ENCODE data around the gene CFAP52.
"Not testable (repeated sequence)": the region's sequence is repeated elsewhere in the genome, so short reads cannot be mapped to it uniquely, and the experiment has no call there.

The CFAP52 gene

DNA sequence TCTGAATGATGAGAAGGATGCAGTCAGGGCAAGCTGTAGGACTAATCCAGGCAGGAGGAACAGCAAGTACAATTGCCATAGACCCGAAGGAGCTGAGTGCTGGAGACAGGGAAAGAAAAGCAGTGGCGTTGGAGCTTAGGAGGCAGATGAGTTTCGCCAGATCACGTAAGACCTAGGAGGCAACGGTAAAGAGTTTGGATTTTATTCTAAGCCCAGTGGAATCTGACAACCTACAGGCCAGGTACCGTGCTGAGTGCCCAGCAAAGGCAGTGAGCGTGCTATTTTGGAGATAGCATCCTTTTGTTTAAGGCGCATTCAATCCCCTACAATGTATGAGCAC is 70.1 kb downstream of the CFAP52 start:
- DNase-seq (ENCODE audit: low read depth in 3 of 3): no peak

- no peak for DNase-seq (ENCODE audit: low read depth in 3 of 3)
These were observed 70.6 kb downstream of the CFAP52 start for GRCh38 chr17:9647014-9647413.

DNA sequence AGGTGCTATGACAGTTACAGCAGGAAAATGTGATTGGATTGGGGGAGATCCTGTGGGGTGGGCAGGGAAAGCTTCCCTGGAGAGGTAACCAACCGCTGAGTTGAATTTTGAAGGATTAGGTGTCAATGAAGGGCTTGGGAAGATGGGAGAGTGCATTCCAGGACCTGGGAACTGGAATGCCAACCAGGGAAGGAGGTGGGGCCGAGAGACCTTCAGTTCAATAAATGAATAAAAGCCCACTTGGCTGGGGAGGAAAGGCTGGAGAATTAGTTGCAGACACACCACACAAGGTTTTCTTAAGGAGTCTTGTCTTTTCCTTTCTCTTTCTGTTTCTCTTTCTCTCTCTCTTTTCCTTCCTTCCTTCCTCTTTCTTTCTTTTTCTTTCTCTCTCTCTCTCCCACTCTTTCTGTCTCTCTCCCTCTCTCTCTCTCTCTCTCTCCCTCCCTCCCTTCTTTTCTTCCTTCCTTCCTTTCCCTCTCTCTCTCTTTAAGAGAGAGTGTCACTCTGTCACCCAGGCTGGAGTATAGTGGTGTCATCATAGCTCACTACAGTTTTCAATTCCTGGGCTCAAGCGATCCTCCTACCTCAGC is 72.2 kb downstream of the CFAP52 start:
- no peak for DNase-seq (ENCODE audit: low read depth in 3 of 3)

- DNase-seq (ENCODE audit: low read depth in 3 of 3): no peak
These were observed 82.3 kb downstream of the CFAP52 start for GRCh38 chr17:9658593-9659211.

- DNase-seq (ENCODE audit: low read depth in 3 of 3): no peak
These were observed 84.6 kb downstream of the CFAP52 start for GRCh38 chr17:9661027-9661426.

DNA sequence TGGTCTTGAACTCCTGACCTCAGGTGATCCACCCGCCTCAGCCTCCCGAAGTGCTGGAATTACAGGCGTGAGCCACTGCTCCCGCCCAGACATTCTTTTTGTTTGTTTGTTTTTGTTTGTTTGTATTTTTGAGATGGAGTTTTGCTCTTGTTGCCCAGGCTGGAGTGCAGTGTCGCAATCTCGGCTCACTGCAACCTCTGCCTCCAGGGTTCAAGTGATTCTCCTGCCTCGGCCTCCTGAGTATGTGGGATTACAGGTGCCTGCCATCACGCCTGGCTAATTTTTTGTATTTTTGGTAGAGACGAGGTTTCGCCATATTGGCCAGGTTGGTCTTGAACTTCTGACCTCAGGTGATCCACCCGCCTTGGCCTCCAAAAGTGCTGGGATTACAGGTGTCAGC is 87.1 kb downstream of the CFAP52 start:
- DNase-seq (ENCODE audit: low read depth in 3 of 3): not testable (repeated sequence)

DNA sequence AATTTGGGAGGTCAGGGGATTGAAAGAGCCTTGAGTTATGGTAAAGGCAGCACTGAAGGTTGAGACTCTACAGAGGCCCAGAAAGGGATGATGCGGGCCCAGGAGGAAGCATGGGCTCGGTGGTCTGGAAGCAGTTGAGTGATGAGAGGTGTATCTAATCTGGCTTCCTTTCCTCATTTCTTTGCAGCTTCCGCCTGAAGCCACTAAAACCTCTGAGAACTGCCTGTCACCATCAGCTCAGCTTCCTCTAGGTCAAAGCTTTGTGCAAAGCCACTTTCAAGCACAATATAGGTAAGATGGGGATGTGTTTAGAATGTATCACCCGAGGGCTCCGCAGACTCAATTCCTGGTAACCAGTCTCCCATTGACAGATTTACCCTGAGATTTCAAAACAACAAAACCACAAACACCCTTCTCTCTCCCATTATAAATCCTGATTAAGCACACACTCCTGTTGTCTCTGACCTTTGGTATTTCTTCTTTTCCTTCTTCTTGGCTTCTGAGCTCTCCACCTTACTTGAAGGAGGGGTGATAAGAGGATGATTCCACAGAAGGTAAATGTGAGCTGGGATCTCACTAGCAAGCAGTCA is 90.1 kb downstream of the CFAP52 start:
- no peak for DNase-seq (ENCODE audit: low read depth in 3 of 3)

DNA sequence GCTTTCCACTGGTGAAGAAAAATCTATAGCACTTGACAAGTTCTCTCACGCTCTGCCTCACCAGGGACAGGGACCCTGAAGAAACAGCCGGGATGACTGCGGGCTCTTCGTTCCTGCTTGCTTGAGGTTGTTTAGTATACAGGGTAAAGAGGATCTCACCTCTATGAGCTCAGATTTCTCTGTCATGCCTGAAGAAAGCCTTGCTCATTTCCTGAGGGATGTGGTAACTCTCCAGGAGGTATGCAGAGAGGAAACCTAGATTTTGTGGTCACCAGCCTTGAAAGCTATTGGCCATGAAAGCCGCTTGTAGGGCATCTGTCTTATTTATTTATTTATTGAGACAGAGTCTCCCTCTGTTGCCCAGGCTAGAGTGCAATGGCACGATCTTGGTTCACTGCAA is 92.1 kb downstream of the CFAP52 start:
- no peak for DNase-seq (ENCODE audit: low read depth in 3 of 3)

- no peak for DNase-seq (ENCODE audit: low read depth in 3 of 3)
These were observed 93.1 kb downstream of the CFAP52 start for GRCh38 chr17:9669551-9670008.

DNA sequence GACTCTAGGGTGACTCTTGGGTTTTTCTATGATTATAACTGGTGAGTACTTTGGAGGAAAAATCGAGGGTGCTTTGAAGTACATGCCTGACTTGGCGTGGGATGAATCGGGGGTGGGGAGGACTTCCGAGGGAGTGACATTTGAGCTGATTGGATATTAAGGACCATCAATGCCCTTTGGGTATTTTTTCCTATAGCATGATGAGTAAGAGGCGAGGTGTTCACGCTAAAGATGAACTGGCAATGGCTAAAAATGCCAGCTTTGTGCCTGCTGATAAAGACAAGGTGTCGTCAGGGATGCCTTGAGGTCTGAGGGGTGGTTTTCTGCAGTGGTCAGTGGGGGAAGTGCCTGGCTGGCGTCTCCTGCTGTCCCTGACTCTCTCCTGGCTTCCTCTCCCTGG is 94.2 kb downstream of the CFAP52 start:
- DNase-seq (ENCODE audit: low read depth in 3 of 3): no peak

- DNase-seq (ENCODE audit: low read depth in 3 of 3): no peak
These were observed 95.1 kb downstream of the CFAP52 start for GRCh38 chr17:9671559-9671958.

DNA sequence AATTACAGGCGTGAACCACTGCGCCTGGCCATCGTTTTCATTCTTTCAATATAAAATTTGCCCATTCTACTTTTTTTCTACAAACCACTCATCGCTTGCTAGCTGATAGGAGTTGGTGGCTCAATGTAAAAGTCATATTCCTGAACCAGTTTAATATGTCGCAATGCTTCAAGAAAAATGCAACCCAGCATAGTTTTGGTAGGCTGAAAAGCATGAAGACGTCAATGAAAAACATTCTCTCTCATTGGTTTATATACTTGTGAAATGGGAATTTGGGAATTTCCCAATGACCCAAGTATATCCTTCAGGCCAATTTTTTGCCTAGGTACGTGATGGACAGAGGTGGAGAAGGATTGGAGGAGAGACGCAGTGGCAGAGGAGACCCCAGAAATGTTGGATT is 95.8 kb downstream of the CFAP52 start:
- DNase-seq (ENCODE audit: low read depth in 3 of 3): no peak

DNA sequence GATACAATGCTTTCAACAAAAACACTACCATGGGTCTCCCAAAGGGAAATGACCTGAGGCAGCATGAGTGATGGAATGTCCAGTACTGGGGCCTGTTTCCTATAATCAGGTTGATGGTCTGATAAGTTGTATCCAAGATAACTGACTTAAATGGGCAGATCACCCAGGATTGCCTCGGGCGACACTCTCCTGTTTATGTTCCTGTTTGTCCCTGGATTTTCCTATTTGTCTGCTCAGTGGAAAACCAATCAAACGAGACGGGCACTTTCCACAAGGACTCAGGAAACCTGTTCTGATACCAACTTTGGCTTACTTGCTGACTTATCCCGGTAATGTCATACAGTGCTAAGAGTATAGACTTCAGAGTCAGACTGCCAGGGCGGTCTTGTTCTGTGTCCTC is 96.2 kb downstream of the CFAP52 start:
- DNase-seq (ENCODE audit: low read depth in 3 of 3): no peak

DNA sequence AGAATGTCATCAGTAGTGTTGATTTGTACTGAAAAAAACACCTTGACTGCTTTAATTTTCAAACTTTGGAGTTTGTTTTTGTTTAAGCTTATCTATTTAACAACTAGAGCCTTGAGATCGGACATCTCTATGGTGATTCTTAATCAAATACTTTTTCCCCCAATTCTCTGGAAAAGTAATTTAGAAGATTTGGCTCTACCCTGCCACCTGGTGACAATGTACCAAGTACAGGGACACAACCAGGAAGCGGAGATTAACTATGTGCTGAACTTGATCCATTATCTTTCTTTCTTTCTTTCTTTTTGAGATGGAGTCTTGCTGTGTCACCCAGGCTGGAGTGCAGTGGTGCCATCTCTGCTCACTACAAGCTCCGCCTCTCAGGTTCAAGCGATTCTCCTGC is 99.6 kb downstream of the CFAP52 start:
- DNase-seq (ENCODE audit: low read depth in 3 of 3): no peak

GRCh38 chr17:9676820-9677310 is 100.4 kb downstream of the CFAP52 start:
- peak in 2 of 3 donors; percentile 3 to 18 for DNase-seq (ENCODE audit: low read depth in 3 of 3)

DNA sequence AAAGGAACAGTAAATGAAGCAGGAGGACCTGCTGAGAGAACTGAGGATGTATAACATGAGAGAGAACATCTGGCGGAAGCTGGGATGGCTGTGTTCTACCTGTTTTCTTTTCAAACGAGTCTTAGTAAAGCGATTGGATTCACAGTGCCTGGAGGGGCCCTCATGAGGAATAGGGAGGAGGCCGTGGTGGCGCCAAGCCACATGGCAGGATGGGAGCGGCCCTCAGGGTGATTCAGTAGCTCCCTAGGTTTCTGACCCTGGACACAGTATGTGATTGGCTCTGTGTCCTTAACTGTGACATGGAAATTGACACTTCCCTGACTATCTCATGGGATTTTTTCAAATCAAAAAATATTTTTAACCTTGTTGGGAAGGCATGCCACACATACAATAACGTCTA is 101.0 kb downstream of the CFAP52 start:
- no peak for DNase-seq (ENCODE audit: low read depth in 3 of 3)

DNA sequence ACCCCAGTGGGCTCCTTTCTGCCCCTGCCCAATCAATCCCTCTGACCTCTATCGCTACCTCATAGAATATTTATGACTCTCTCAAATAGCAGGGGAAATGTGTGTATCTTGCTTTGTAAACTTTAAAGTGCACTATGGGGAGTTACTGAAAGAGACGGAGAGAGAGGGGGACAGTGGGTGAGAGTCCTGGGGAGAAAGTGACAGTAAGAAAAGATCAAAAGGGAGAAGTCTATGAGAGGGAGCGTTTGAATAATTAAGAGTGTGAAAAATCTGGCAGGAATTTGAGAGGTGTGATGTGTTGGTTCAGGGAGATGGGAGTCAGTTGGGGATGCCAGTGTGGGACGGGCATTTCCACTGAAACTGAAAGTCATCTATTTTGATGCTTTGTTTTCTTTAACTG is 101.5 kb downstream of the CFAP52 start:
- no peak for DNase-seq (ENCODE audit: low read depth in 3 of 3)

DNA sequence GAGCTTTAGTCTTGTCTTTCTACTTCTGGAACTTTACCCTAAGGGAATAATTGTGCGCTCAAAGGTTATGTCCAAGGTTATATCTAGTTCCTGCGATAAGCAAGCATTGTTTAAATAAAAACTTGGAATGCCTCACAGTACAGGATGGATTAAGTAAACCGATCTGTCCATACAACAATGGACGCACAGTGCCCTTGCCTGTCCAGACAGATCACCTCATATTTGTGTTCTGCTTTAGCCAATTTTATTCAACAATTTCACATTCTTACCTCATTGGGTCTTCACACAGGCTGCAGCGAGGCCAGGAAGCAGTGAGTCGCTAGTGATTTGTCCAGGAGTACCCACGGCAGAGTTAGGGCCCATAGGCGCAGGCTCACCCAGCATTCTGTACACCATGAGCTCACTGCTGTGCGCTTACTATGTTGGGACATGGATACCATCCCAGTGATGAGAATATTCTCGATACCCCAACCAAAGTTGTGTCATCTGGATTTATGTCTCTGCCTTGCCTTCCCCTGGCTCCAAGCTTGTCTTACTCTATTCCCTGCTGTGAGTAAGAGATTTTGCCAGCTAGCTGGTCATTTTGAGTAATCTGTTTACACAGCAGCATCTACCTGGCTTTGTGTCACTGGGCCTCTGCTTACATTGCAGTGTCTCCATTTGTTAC is 108.6 kb downstream of the CFAP52 start:
- DNase-seq (ENCODE audit: low read depth in 3 of 3): no peak

Measured in stimulated activated CD4-positive, alpha-beta T cell treated with anti-CD3 and anti-CD28 coated beads, TNF-alpha, amount 100 ng/mL, for 48 hours (primary cell).